Measurements from ENCODE around the gene EVX2.

EVX2 gene

GRCh38 chr2:176078541-176079284 lies 5.0 kb downstream of the EVX2 start:
- in situ Hi-C loops (cut with MboI; ENCODE audit: low pct_unique_long_range_greater_than_20kb, low sequenced_read_pairs, unreplicated experiment): loop anchor here (25.0 kb wide), 2 partner anchors 391 to 1741 kb away; partner anchors contain the start of gene SP9
- DNase-seq (ENCODE audit: low spot score): no peak
- TF ChIP-seq CTCF (IDR thresholded peaks at IDR 0.05; ENCODE audit: extremely low read depth, insufficient read depth, missing control alignments): no peak

GRCh38 chr2:176076796-176077195 lies 7.0 kb downstream of the EVX2 start:
- no peak for TF ChIP-seq CTCF (IDR thresholded peaks at IDR 0.05; ENCODE audit: extremely low read depth, insufficient read depth, missing control alignments)
- DNase-seq (ENCODE audit: low spot score): no peak
- in situ Hi-C loops (cut with MboI; ENCODE audit: low pct_unique_long_range_greater_than_20kb, low sequenced_read_pairs, unreplicated experiment): loop anchor here (25.0 kb wide), 2 partner anchors 389 to 1739 kb away; partner anchors contain the start of gene SP9

GRCh38 chr2:176076063-176076462 lies 7.7 kb downstream of the EVX2 start:
- TF ChIP-seq CTCF (IDR thresholded peaks at IDR 0.05; ENCODE audit: extremely low read depth, insufficient read depth, missing control alignments): no peak
- in situ Hi-C loops (cut with MboI; ENCODE audit: low pct_unique_long_range_greater_than_20kb, low sequenced_read_pairs, unreplicated experiment): loop anchor here (25.0 kb wide), 2 partner anchors 389 to 1739 kb away; partner anchors contain the start of gene SP9
- no peak for DNase-seq (ENCODE audit: low spot score)

GRCh38 chr2:176075481-176075880 lies 8.3 kb downstream of the EVX2 start:
- in situ Hi-C loops (cut with MboI; ENCODE audit: low pct_unique_long_range_greater_than_20kb, low sequenced_read_pairs, unreplicated experiment): loop anchor here (25.0 kb wide), 2 partner anchors 388 to 1738 kb away; partner anchors contain the start of gene SP9
- DNase-seq (ENCODE audit: low spot score): no peak

GRCh38 chr2:176074919-176075425 lies 8.8 kb downstream of the EVX2 start:
- no peak for DNase-seq (ENCODE audit: low spot score)
- TF ChIP-seq CTCF (IDR thresholded peaks at IDR 0.05; ENCODE audit: extremely low read depth, insufficient read depth, missing control alignments): no peak
- in situ Hi-C loops (cut with MboI; ENCODE audit: low pct_unique_long_range_greater_than_20kb, low sequenced_read_pairs, unreplicated experiment): loop anchor here (25.0 kb wide), 2 partner anchors 388 to 1738 kb away; partner anchors contain the start of gene SP9

More at GRCh38 chr2:176075481-176075880, 8.3 kb downstream of the EVX2 start:
- TF ChIP-seq CTCF (IDR thresholded peaks at IDR 0.05; ENCODE audit: extremely low read depth, insufficient read depth, missing control alignments): no peak

- in situ Hi-C loops (cut with MboI; ENCODE audit: low pct_unique_long_range_greater_than_20kb, low sequenced_read_pairs, unreplicated experiment): no loop called here
Observed at GRCh38 chr2:176072951-176073904, 10.5 kb downstream of the EVX2 start.

More at GRCh38 chr2:176072951-176073904, 10.5 kb downstream of the EVX2 start:
- DNase-seq (ENCODE audit: low spot score): no peak
- no peak for TF ChIP-seq CTCF (IDR thresholded peaks at IDR 0.05; ENCODE audit: extremely low read depth, insufficient read depth, missing control alignments)

Measured in GM13977 (cell line).